Sigmoid colon (tissue), 7 donors: ENCODE measurements around the gene NR2F1-AS1. TPM values are rescaled to one million over a fixed set of nuclear protein-coding genes. Genes with fewer than 3 reads are reported as not detected.

ENCODE experiments used
- DNase-seq: peaks from one replicate; pipeline ENCODE4 v3.0.0-alpha.2; 2019
- H3K27ac ChIP-seq, 4 donors: fragments of 200-600 bp; sonication (generic); one replicate each; pipeline ENCODE4 v1.5.1; 2016 to 2019; ENCODE audit warnings: mild to moderate bottlenecking in 1 of 4
- H3K27me3 ChIP-seq, 3 donors: fragments of 200-600 bp; sonication (generic); one replicate each; pipeline ENCODE4 v1.5.1; 2019; ENCODE audit warnings: mild to moderate bottlenecking in 1 of 3
- H3K36me3 ChIP-seq, 4 donors: fragments of 200-600 bp; sonication (generic); one replicate each; pipeline ENCODE4 v1.5.1; 2016 to 2019
- H3K4me1 ChIP-seq, 4 donors: fragments of 200-600 bp; sonication (generic); one replicate each; pipeline ENCODE4 v1.5.1; 2017 to 2019
- H3K4me3 ChIP-seq, 4 donors: fragments of 200-600 bp; sonication (generic); one replicate each; pipeline ENCODE4 v1.5.1; 2017 to 2019; ENCODE audit warnings: mild to moderate bottlenecking in 2 of 4, moderate library complexity in 1 of 4
- H3K9me3 ChIP-seq, 4 donors: fragments of 200-600 bp in 3 of 4; sonication (generic) in 3 of 4; one replicate each; pipeline versions ENCODE4 v1.5.1 to v1.6.1; 2013 to 2019
- CTCF ChIP-seq, 4 experiments: fragments of 450-650 bp in 3 of 4; fragments of 200-600 bp in 1 of 4; IDR thresholded peaks; one replicate each; pipeline ENCODE4 v1.5.1; 2016 to 2019; ENCODE audit warnings: antibody characterized with exemption in 4 of 4, mild to moderate bottlenecking in 3 of 4, moderate library complexity in 2 of 4
- EP300 ChIP-seq, 4 donors: sonication (generic); formaldehyde crosslinking; IDR thresholded peaks; one replicate each; pipeline ENCODE4 v1.6.1; 2017; ENCODE audit warnings: antibody characterized with exemption in 4 of 4
- POLR2A ChIP-seq, 2 donors: fragments of 450-650 bp; IDR thresholded peaks; one replicate each; pipeline ENCODE4 v1.6.1; 2016; ENCODE audit warnings: antibody characterized with exemption in 2 of 2, mild to moderate bottlenecking in 2 of 2, moderate library complexity in 2 of 2
- POLR2AphosphoS5 ChIP-seq, 4 donors: sonication (generic); formaldehyde crosslinking; IDR thresholded peaks; one replicate each; pipeline ENCODE4 v1.6.1; 2017; ENCODE audit warnings: antibody characterized with exemption in 4 of 4
- WGBS, 2 donors: extraction: QIAGEN DNeasy Blood & Tissue Kit; methylation state at CpG; one replicate each; pipeline ENCODE4 v1.1.7; 2013; 5-methylcytosine and 5-hydroxymethylcytosine counted together
- intact Hi-C: fragments of 100-400 bp; cut with DNase I; formaldehyde crosslinking; loops from one replicate; pipeline ENCODE4 v1.15.1; 2023
- polyA plus RNA-seq, 3 donors: library from polyadenylated mRNA; stranded (reverse); fragments of 200-250 nt; gene quantifications; one replicate each; pipeline ENCODE4 v1.2.3, GENCODE V29; 2013
- total RNA-seq, 4 donors: library from RNA; depleted of rRNA; stranded (reverse); fragments of >200 nt; gene quantifications; one replicate each; pipeline ENCODE4 v1.1.0, GENCODE V29; 2016
- donor health status: healthy with polysubstance abuse.
- donor health status: Bipolar disorder and iron deficiency.
- donor health status: healthy.

Gene NR2F1-AS1
- total and polyA plus RNA-seq, 7 donors: 1.4 to 15.2 (median 8.9) TPM

GRCh38 chr5:93593476-93594131, 12.6 kb upstream of the NR2F1-AS1 start:
- DNase-seq: no peak
- Histone ChIP-seq H3K4me1 (no peaks in the 10 kb centered on the region), H3K36me3 (peaks cover 0 to 8% (median 0%) of the 10 kb centered on the region in 4 donors), H3K27me3 (peaks cover 0 to 56% (median 6%) of the 10 kb centered on the region in 3 donors), H3K9me3 (no peaks in the 10 kb centered on the region), H3K27ac (peak overlapping the region in 1 of 4 donors; percentile 53), H3K4me3 (no peak overlapping the region)
- WGBS, 2 donors: 32 to 39% methylated on average over 30 of the region's 30 CpGs
- intact Hi-C loops: no loop called here
- TF ChIP-seq CTCF (IDR thresholded peaks at IDR 0.05): no peak
- TF ChIP-seq EP300 (IDR thresholded peaks at IDR 0.05): no peak
- no peak for TF ChIP-seq POLR2A (IDR thresholded peaks at IDR 0.05)
- TF ChIP-seq POLR2AphosphoS5 (IDR thresholded peaks at IDR 0.05): no peak

DNA sequence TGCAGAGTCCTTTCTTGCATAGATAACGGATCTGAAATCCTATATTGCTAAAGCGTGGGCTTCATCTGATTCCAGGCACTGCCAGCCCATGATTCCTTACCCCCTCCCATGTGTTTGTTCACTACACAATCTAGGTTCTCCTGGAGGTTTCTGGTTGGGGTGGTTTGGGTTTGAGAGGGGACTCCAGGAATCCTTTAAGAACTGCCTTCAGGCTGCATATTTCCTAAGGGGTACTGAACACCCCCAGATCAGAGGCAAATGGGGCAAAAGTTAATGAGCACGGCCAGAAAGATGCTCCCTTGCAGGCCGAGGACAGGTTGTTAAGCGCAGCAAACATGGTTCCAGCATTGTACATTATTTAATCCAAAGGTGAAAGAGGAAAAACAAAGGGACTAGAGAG, 11.9 kb upstream of the NR2F1-AS1 start:
- H3K27me3 ChIP-seq: peaks cover 0 to 56% (median 9%) of the 10 kb centered on the region in 3 donors
- peaks cover 0 to 8% (median 0%) of the 10 kb centered on the region in 4 donors for H3K36me3 ChIP-seq
- intact Hi-C loops: no loop called here
- H3K9me3 ChIP-seq: no peaks in the 10 kb centered on the region
- TF ChIP-seq CTCF (IDR thresholded peaks at IDR 0.05): no peak
- no peak for TF ChIP-seq POLR2A (IDR thresholded peaks at IDR 0.05)
- TF ChIP-seq EP300 (IDR thresholded peaks at IDR 0.05): no peak
- no peak for TF ChIP-seq POLR2AphosphoS5 (IDR thresholded peaks at IDR 0.05)
- 43 to 56% methylated on average over 5 of the region's 5 CpGs for WGBS, 2 donors
- no peaks in the 10 kb centered on the region for H3K4me1 ChIP-seq
- DNase-seq: no peak
- H3K27ac ChIP-seq: peak overlapping the region in 1 of 4 donors; percentile 45
- no peak overlapping the region for H3K4me3 ChIP-seq

GRCh38 chr5:93591323-93591945, 10.4 kb upstream of the NR2F1-AS1 start:
- WGBS, 2 donors: 71 to 90% methylated on average over 4 of the region's 4 CpGs
- peaks cover 0 to 2% (median 0%) of the 10 kb centered on the region in 4 donors for H3K4me1 ChIP-seq
- peaks cover 0 to 56% (median 24%) of the 10 kb centered on the region in 3 donors for H3K27me3 ChIP-seq
- TF ChIP-seq CTCF (IDR thresholded peaks at IDR 0.05): no peak
- no peak for TF ChIP-seq EP300 (IDR thresholded peaks at IDR 0.05)
- no peak for TF ChIP-seq POLR2AphosphoS5 (IDR thresholded peaks at IDR 0.05)
- no peak for TF ChIP-seq POLR2A (IDR thresholded peaks at IDR 0.05)
- H3K4me3 ChIP-seq: no peak overlapping the region
- H3K36me3 ChIP-seq: peaks cover 0 to 8% (median 0%) of the 10 kb centered on the region in 4 donors
- H3K9me3 ChIP-seq: no peaks in the 10 kb centered on the region
- intact Hi-C loops: no loop called here
- DNase-seq: no peak
- no peak overlapping the region for H3K27ac ChIP-seq

DNA sequence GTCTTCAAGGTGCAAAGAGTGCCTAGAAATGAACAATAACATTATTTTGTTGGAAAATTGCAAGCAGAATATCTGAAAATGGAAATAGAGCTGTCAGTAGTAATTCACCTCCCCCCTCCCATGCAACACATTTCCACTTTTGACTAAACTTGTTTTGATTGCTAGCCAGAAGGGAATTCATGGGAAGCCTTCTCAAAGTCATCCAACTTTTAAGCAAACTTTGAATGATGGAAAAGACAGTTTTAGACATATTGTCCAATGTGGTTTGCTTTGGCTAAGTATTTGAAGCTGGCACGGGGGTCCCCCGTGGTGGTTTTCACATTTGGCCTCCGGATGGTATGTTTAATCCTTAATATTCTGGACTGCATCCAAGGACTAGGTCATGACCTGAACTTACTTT, 9.5 kb upstream of the NR2F1-AS1 start:
- peaks cover 0 to 6% (median 3%) of the 10 kb centered on the region in 4 donors for H3K4me1 ChIP-seq
- peaks cover 0 to 56% (median 32%) of the 10 kb centered on the region in 3 donors for H3K27me3 ChIP-seq
- TF ChIP-seq POLR2AphosphoS5 (IDR thresholded peaks at IDR 0.05) (no peak), POLR2A (IDR thresholded peaks at IDR 0.05) (no peak), EP300 (IDR thresholded peaks at IDR 0.05) (no peak)
- intact Hi-C loops: no loop called here
- H3K27ac ChIP-seq: peak overlapping the region in 1 of 4 donors; percentile 68
- H3K9me3 ChIP-seq: no peaks in the 10 kb centered on the region
- peaks cover 0 to 8% (median 0%) of the 10 kb centered on the region in 4 donors for H3K36me3 ChIP-seq
- no peak overlapping the region for H3K4me3 ChIP-seq
- 50 to 78% methylated on average over 3 of the region's 3 CpGs for WGBS, 2 donors
- no peak for DNase-seq

DNA sequence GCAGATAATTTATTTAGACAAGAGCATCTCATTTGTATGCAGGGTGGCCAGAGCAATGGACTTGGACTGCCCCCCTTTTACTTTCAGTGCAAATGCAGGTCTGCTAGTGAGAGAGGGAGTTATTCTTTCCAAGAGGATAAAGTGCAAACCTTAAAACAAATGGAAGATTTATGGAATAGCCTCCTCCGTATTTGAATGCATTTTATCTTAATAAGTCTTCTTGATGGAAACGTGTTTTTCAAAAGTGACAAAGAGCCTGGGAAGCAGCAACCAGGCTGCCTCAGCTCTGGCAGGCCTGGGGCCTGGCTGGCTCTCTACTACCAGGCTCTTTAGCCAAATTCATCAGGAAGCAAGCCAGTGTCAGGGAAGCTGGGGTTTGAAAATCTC, 8.8 kb upstream of the NR2F1-AS1 start:
- DNase-seq: no peak
- intact Hi-C loops: loop anchor here (10.0 kb wide), 1 partner anchor 525 kb away; a partner anchor contains a TSS
- TF ChIP-seq CTCF (IDR thresholded peaks at IDR 0.05) (no peak), POLR2A (IDR thresholded peaks at IDR 0.05) (no peak)
- Histone ChIP-seq H3K36me3 (peaks cover 0 to 7% (median 0%) of the 10 kb centered on the region in 4 donors), H3K9me3 (no peaks in the 10 kb centered on the region), H3K27me3 (peaks cover 0 to 56% (median 34%) of the 10 kb centered on the region in 3 donors), H3K27ac (peak overlapping the region in 1 of 4 donors; percentile 68), H3K4me3 (no peak overlapping the region), H3K4me1 (peaks cover 0 to 11% (median 8%) of the 10 kb centered on the region in 4 donors)
- 53 to 70% methylated on average over 2 of the region's 2 CpGs for WGBS, 2 donors
